ENCODE measurements around the gene MRPS34. TPM values are rescaled to one million over a fixed set of nuclear protein-coding genes. Genes with fewer than 3 reads are reported as not detected.

Gene MRPS34
- total RNA-seq, 1 donor from 2014 or later = 84.6 TPM

GRCh38 chr16:1726661-1727502 is 46.1 kb downstream of the MRPS34 start:
- Mint-ChIP-seq H3K9me3 (ENCODE audit: low read depth) (no peaks in the 10 kb centered on the region), H3K4me1 (ENCODE audit: low read depth) (no peaks in the 10 kb centered on the region), H3K36me3 (ENCODE audit: insufficient read depth) (peaks cover 6% of the 10 kb centered on the region), H3K27ac (peak overlapping the region; percentile 8), H3K4me3 (ENCODE audit: low read depth) (no peak overlapping the region), H3K27me3 (no peaks in the 10 kb centered on the region)
- no peak for TF ChIP-seq CTCF (IDR thresholded peaks at IDR 0.05; ENCODE audit: unreplicated experiment)
- no peak for DNase-seq (ENCODE audit: low spot score, unreplicated experiment)

GRCh38 chr16:1724491-1724890 is 48.4 kb downstream of the MRPS34 start:
- H3K9me3 Mint-ChIP-seq (ENCODE audit: low read depth) = no peaks in the 10 kb centered on the region
- no peak overlapping the region for H3K27ac Mint-ChIP-seq
- H3K4me3 Mint-ChIP-seq (ENCODE audit: low read depth) = no peak overlapping the region
- TF ChIP-seq CTCF (IDR thresholded peaks at IDR 0.05; ENCODE audit: unreplicated experiment) = no peak
- no peaks in the 10 kb centered on the region for H3K27me3 Mint-ChIP-seq
- H3K4me1 Mint-ChIP-seq (ENCODE audit: low read depth) = peaks cover 2% of the 10 kb centered on the region
- peaks cover 4% of the 10 kb centered on the region for H3K36me3 Mint-ChIP-seq (ENCODE audit: insufficient read depth)
- no peak for DNase-seq (ENCODE audit: low spot score, unreplicated experiment)

- TF ChIP-seq CTCF (IDR thresholded peaks at IDR 0.05; ENCODE audit: unreplicated experiment) = peak; percentile 77
- H3K36me3 Mint-ChIP-seq (ENCODE audit: insufficient read depth) = peaks cover 2% of the 10 kb centered on the region
- H3K27me3 Mint-ChIP-seq = no peaks in the 10 kb centered on the region
- no peak for DNase-seq (ENCODE audit: low spot score, unreplicated experiment)
- no peaks in the 10 kb centered on the region for H3K9me3 Mint-ChIP-seq (ENCODE audit: low read depth)
- peak overlapping the region; percentile 54 for H3K27ac Mint-ChIP-seq
- peaks cover 4% of the 10 kb centered on the region for H3K4me1 Mint-ChIP-seq (ENCODE audit: low read depth)
- no peak overlapping the region for H3K4me3 Mint-ChIP-seq (ENCODE audit: low read depth)
Measured at GRCh38 chr16:1723450-1724147, 49.3 kb downstream of the MRPS34 start.

Small RNAs within 50 kb of the gene (microRNA-seq; reads per million reads assigned to microRNA genes)
- gene MIR3177 (ENCODE audit: borderline number of aligned reads, unreplicated experiment) = 10.7 reads per million, percentile 19 among the genes with 10 or more reads in this experiment

Other genes with a start within 250 kb of the MRPS34 start
- gene TMEM204, start 239.5 kb downstream of the MRPS34 start, total RNA-seq = not detected in 2 replicates
- 75.2 and 85.3 TPM in 2 replicates for gene IFT140, start 161.1 kb downstream of the MRPS34 start, total RNA-seq
- 58.3 and 61.3 TPM in 2 replicates for gene CRAMP1, start 160.8 kb downstream of the MRPS34 start, total RNA-seq
- 141 and 146 TPM in 2 replicates for gene JPT2, start 94.9 kb downstream of the MRPS34 start, total RNA-seq
- 153 and 157 TPM in 2 replicates for gene MAPK8IP3, start 66.9 kb downstream of the MRPS34 start, total RNA-seq
- 34.4 and 35.3 TPM in 2 replicates for gene NME3, start 1.6 kb downstream of the MRPS34 start, total RNA-seq
- gene EME2, start 324 bp downstream of the MRPS34 start, total RNA-seq = 50.6 and 53.4 TPM in 2 replicates
- gene SPSB3, start 9.4 kb upstream of the MRPS34 start, total RNA-seq = 47.8 and 50.2 TPM in 2 replicates
- gene NUBP2, start 9.8 kb upstream of the MRPS34 start, total RNA-seq = 59.9 and 65.4 TPM in 2 replicates
- 0.60 and 1.2 TPM in 2 replicates for gene IGFALS, start 20.6 kb upstream of the MRPS34 start, total RNA-seq
- 43.6 and 46.4 TPM in 2 replicates for gene HAGH, start 53.7 kb upstream of the MRPS34 start, total RNA-seq
- 26.3 and 27.9 TPM in 2 replicates for gene FAHD1, start 54.1 kb upstream of the MRPS34 start, total RNA-seq
- gene MEIOB, start 99.0 kb upstream of the MRPS34 start, total RNA-seq = not detected in 2 replicates
- gene HS3ST6, start 145.3 kb upstream of the MRPS34 start, total RNA-seq = 0.46 TPM in 1 of 2 replicates, not detected in the other
- 28.5 and 28.9 TPM in 2 replicates for gene MSRB1, start 170.1 kb upstream of the MRPS34 start, total RNA-seq
- not detected in 2 replicates for gene RPL3L, start 181.6 kb upstream of the MRPS34 start, total RNA-seq
- 96.9 and 105 TPM in 2 replicates for gene NDUFB10, start 186.4 kb upstream of the MRPS34 start, total RNA-seq
- 2,309 and 2,385 TPM in 2 replicates for gene RPS2, start 191.7 kb upstream of the MRPS34 start, total RNA-seq
- not detected in 2 replicates for gene RNF151, start 193.7 kb upstream of the MRPS34 start, total RNA-seq
- gene TBL3, start 198.9 kb upstream of the MRPS34 start, total RNA-seq = 30.8 and 32.2 TPM in 2 replicates
- gene NOXO1, start 208.3 kb upstream of the MRPS34 start, total RNA-seq = 0.93 and 1.5 TPM in 2 replicates
- 27.1 and 32.9 TPM in 2 replicates for gene GFER, start 211.1 kb upstream of the MRPS34 start, total RNA-seq
- gene SYNGR3, start 216.8 kb upstream of the MRPS34 start, total RNA-seq = 3.0 and 3.3 TPM in 2 replicates
- gene ZNF598, start 236.7 kb upstream of the MRPS34 start, total RNA-seq = 41.5 and 43.6 TPM in 2 replicates
- 5.0 and 5.3 TPM in 2 replicates for gene NPW, start 246.7 kb upstream of the MRPS34 start, total RNA-seq

All from progenitor cell of endocrine pancreas (in vitro differentiated cells).